Stimulated activated CD8-positive, alpha-beta memory T cell treated with anti-CD3 and anti-CD28 coated beads, Interleukin-15, amount 100 ng/mL, for 1 hour (primary cell): Measurements from ENCODE around the gene CAPZA2.

Experiments
- DNase-seq: peaks from one replicate; pipeline ENCODE4 v3.0.0-alpha.2; 2020; ENCODE audit warnings: low read depth

The CAPZA2 gene

GRCh38 chr7:116862951-116863670, 724 bp downstream of the CAPZA2 start:
- no peak for DNase-seq

DNA sequence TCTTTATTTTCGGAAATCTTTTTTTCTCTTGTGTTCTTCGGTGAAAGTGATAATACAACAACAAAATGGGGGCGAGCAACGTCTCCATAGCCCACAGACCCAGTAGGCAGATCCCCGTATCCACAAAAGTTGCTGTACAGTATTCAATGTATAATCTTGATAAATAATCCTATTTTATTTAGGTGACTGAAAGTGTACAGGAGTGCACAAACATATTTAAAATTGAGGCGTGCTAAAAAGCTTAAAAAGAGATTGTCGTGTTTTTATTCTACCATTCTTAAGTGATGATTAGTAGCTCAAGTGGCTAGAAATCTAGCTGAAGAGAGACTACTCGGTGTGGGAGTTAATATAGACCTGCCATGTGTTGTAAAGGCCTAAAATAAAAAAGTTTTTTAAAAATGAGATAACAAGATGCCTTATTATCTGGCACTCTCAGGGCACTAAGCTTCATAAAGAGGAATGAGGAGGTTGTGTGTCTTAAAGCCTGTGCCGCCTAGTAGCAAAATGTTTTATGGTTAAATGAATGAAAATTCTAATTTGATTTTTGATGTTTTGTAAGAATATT, 1.6 kb downstream of the CAPZA2 start:
- DNase-seq, result no peak

DNA sequence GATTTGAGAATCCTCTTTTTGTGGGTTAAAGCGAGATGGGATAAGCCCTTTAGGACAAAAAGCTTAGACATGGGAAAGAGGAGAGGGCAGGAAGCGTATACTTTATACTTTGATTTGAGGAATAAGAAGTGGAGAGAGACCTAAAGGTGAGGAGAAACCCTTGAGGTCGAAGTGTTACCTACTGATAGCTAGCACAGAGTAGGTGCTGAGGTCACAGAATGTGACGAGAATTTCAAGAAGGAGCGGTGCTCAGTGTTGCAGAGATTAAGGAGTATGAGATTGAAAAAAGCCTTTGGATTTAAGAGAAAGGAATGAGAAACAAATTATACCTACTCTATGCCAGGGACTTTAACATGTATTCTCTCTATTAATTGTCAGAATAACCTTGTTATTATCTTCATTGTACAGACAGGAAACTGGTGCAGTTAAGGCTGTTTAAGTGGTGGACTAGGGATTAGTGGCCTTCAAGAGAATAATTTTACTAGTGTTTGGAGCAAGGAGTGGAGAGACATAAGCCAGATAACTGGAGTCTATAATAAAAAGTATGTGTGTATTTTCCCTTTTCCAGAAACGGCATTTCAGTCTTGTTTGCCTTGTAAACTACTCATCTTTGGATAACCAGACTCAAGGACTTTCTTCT, 8.8 kb downstream of the CAPZA2 start:
- no peak for DNase-seq

DNA sequence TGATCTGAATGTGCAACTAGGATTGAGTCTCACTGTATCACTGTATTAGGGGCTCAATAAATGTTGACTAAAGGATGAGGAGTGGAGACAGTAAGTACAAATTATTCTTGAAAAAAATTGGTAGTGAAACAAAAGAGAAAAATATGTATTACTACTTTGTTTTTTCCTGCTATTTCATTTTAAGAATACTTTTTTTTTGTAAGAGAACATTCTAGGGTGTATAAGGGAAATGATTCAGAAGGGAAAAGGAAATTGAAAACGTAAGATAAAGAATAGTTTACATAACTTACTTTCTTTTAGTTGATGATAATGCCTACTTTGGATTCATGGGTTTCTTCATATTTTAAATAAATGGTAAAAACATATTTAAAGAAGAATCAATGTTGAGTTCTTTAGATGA, 9.6 kb downstream of the CAPZA2 start:
- DNase-seq, result no peak

DNA sequence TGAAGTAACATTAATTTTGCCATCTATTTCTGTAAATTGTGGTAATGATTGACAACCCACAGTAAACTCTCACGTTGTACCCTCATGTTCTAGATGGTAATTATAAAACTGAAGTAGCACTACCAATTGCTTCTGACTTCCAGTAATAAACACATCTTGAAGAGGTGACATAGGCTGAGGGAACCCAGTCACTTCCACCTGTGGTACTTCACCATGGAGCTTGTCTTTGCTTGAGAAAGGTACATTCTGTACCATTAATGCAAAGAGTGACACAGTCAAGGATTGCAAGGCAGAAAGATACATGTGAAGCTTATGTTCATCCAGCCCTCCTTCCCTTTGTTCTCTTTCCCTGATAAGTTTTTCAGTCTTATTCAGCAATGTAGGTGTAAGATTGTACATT, 11.2 kb downstream of the CAPZA2 start:
- DNase-seq, result no peak

DNA sequence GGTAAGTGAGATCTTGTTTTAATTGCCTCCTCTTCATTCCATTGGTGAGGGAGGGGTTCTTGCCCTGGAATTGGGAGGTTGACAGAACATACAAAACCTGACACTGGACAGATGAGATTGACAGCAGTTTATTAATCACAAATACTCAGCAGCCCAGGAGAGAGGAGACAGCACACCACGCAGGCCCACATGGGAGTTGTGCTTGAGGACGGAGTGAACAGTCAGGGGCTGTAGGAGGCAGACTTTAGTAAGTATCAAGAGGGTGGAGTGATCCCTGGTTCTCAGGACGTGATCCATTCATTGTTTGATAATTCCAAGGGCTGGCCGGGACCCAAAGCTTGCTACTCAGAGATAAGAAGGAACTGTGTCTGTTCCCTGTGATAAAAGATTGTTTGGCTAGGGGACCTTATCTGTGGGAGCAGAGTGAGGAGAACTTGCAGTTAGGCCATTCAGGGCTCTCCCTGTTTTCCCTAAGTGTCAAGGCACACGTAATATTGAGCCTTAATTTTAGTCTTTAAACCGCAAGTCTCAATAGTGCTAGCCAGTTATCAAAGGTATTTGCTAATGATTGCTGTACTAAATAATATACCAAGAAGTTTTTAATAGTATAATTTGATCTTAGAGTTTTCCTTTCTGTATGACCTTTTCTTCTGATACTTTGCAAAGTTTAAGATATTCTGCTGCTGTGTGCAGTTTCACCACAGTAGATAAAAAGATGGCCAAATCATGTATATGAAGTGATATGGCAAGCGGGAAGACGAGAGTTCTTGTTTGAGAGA, 14.5 kb downstream of the CAPZA2 start:
- DNase-seq, result no peak

DNA sequence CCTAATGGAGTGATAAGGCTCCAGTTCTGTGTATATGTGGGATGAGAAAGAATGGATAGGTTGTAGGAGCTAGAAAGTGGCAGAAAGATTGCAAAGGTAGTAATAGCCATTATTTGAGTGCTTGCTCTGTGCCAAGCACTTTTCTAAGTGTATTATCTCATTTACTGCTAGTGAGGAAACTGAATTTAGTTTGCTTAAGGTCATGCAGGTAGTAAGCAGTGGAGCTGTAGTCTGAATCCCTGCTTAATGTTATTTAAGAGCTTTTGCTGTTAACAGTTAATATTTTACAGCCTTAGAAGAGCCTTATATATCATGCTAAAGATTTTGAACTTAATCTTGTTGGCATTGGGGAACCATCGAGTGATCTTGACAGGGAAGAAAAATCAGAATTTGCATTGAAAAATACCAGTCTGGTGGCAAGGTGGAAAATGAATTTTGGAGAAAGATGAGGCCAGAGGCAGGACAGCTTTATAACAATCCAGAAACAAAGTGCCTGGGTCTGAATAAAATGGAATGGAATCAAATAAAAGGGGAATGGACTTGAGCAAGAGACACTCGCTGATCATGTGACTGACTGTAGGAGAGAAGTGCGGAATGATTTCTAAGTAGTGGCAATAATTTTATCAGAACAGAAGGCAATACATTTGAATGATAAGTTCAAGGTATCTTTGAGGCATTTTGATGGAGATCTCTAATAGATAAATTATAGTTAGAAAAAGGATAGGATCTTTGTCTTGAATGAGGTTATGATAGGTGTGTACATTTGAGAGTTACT, 15.2 kb downstream of the CAPZA2 start:
- no peak for DNase-seq

DNA sequence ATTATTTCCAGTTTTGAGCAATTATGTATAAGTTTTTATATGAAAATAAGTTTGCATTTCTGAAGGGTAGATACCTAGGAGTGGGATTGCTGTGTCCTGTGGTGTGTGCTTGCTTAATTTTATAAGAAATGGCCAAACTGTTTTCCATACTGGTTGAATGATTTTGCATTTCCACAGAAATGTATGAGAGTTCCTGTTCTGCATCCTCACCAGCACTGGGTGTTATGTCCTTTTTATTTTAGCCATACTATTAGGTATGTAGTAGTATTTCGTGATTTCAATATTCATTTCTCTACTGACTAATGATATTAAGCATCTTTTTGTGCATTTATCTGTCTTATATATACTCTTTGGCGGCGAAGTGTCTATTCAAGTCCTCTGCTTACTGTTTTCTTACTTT, 22.3 kb downstream of the CAPZA2 start:
- DNase-seq, result no peak

- no peak for DNase-seq
These were observed 23.3 kb downstream of the CAPZA2 start for GRCh38 chr7:116885724-116886123.

- no peak for DNase-seq
These were observed 24.3 kb downstream of the CAPZA2 start for GRCh38 chr7:116886543-116887156.

DNA sequence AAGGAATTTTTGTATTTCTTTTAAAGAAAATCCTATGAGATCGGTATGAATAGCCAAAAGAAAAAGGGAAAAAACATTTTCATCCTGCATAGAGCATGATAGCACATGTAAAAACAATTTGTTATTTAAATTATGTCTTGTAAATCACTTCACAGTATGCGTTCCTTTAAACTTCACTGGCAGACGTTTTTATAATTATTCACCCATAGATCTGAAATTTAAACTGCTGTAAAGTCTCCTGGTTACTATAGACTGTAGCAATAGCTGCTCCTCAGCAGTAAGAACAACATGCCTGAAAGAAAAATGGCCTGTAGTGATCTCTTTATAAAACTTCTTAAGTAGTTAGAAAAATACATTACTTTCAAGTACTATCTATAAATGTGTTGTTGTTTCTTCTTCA, 26.5 kb downstream of the CAPZA2 start:
- no peak for DNase-seq

- DNase-seq, result no peak
These were observed 33.5 kb downstream of the CAPZA2 start for GRCh38 chr7:116895849-116896248.

GRCh38 chr7:116897661-116898060, 35.3 kb downstream of the CAPZA2 start:
- no peak for DNase-seq

DNA sequence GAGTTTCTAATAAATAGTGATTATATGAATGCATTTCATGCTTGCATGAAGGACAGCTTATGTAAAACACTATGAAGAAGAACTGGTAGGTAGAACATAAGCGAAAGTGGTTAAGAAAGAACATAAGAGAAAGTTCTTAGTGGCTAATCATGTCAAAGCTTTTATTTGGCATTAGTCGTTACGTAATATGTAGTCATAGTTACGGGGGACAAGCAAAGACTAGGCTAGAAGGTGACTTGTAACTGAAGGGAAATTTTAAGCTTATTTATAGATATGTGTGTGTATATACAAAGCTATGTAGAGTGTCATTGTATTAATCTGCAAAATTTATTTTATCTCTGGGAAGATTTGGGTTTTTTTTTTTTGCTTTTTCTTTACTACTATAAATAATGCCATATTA, 36.9 kb downstream of the CAPZA2 start:
- no peak for DNase-seq

DNA sequence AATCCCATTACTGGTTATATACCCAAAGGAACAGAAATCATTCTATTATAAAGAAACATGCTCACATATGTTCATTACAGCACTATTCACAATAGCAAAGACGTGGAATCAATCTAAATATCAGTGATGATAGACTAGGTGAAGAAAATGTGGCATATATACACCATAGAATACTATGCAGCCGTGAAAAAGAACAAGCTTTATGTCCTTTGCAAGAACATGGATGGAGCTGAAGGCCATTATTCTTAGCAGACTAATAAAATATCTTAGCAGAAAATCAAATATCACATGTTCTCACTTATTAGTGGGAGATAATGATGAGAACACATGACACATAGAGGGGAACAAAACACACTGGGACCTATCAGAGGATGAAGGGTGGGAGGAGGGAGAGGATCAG, 38.8 kb downstream of the CAPZA2 start:
- DNase-seq, result no peak

- DNase-seq, result no peak
These were observed 40.5 kb downstream of the CAPZA2 start for GRCh38 chr7:116902867-116903266.

GRCh38 chr7:116906391-116906790, 44.0 kb downstream of the CAPZA2 start:
- no peak for DNase-seq

DNA sequence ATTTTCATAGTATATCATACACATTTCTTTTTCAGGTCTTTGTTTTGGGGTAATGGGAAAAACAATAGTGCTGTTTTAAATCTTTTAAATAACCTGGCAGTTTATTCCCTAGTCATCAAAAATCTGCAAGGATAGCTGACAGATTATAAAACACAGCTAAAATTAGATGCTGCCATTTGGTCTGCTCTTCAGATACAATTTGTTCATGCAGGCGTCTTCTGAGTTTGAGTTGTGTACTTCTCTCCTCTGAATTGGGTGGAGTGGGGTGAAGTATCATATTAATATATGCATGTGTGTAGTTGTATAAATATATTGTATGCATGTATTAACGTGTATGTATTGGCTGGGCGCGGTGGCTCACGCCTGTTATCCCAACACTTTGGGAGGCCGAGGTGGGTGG, 48.0 kb downstream of the CAPZA2 start:
- no peak for DNase-seq

DNA sequence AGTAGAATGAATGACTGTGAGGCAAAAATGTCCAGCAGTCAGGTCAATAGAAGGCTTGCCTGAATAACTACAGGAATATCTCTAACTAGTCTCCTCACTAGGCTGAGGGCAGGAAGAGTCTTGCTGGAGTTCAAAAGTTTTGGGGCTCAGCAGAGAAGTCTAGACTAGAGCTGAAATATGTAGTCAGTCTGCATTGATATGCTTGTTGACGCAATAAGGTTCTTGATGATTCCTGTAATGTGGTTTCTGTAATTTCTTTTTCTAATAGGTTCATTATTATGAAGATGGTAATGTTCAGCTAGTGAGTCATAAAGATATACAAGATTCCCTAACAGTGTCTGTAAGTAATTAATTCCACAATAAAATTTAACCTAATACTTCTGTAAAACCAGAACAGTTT, 49.4 kb downstream of the CAPZA2 start:
- no peak for DNase-seq

DNA sequence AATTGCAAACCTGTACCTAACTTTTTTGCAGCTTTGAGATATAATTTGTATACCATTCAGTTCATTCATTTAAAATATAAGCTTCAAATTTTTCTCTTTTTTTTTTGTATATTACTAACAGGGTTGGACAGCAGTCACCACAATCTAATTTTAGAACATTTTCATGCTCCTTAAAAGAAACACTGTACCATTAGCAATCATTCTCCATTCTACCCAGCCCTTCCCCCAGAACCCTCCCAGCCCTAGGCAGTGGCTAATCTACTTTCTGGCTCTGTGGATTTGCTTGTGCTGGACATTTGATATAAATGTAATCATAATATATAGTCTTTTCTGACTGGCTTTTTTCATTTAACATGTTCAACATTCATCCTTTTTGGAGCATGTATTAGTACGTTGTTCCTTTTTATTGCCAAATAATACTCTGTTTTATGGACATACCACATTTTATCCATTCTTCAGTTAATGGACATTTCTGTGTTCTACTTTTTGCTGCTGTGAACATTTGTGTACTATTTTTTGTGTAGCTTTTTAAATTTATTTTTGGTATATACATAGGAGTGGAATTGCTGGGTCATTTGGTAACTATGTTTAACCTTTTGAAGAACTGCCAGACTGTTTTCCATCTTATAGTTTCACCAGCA, 50.0 kb downstream of the CAPZA2 start:
- DNase-seq, result no peak

GRCh38 chr7:116918704-116919103, 56.3 kb downstream of the CAPZA2 start:
- no peak for DNase-seq
